KMS-11 (cell line): ENCODE measurements around the gene APOL3.
"Not testable (repeated sequence)": the region's sequence is repeated elsewhere in the genome, so short reads cannot be mapped to it uniquely, and the experiment has no call there.

ENCODE experiments used
- H2AFZ ChIP-seq: fragments of 200-600 bp; sonication (generic); 2 replicates; pipeline ENCODE4 v1.6.1; 2016; ENCODE audit warnings: antibody characterized with exemption, mixed run types, low read depth
- H3K27ac ChIP-seq: fragments of 200-600 bp; sonication (generic); 2 replicates; pipeline ENCODE4 v1.6.1; 2016; ENCODE audit warnings: mild to moderate bottlenecking, mixed run types
- H3K27me3 ChIP-seq: fragments of 200-600 bp; sonication (generic); 2 replicates; pipeline ENCODE4 v1.6.1; 2017; ENCODE audit warnings: mild to moderate bottlenecking, low read depth, mixed run types, moderate library complexity; ENCODE audit not compliant: insufficient read depth
- H3K36me3 ChIP-seq: fragments of 200-600 bp; sonication (generic); 2 replicates; pipeline ENCODE4 v1.6.1; 2017; ENCODE audit warnings: mild to moderate bottlenecking, mixed run types; ENCODE audit not compliant: insufficient read depth
- H3K4me1 ChIP-seq: fragments of 200-600 bp; sonication (generic); 2 replicates; pipeline ENCODE4 v1.6.1; 2016; ENCODE audit warnings: mild to moderate bottlenecking, low read depth, mixed run types; ENCODE audit not compliant: poor library complexity, severe bottlenecking
- H3K4me2 ChIP-seq: fragments of 200-600 bp; sonication (generic); 2 replicates; pipeline ENCODE4 v1.7.0; 2016; ENCODE audit warnings: mild to moderate bottlenecking, mixed run types
- H3K4me3 ChIP-seq: fragments of 200-600 bp; sonication (generic); IDR thresholded peaks from 2 replicates; pipeline ENCODE4 v1.6.1; 2017; ENCODE audit warnings: low read depth, low read length, mixed read lengths; ENCODE audit not compliant: insufficient read depth
- H3K79me2 ChIP-seq: fragments of 200-600 bp; sonication (generic); 2 replicates; pipeline ENCODE4 v1.6.1; 2016; ENCODE audit warnings: low read depth, mixed run types; ENCODE audit not compliant: insufficient read depth
- H3K9ac ChIP-seq: fragments of 200-600 bp; sonication (generic); 2 replicates; pipeline ENCODE4 v1.6.1; 2016; ENCODE audit warnings: mild to moderate bottlenecking, mixed run types
- H4K20me1 ChIP-seq: fragments of 200-600 bp; sonication (generic); 2 replicates; pipeline ENCODE4 v1.6.1; 2016; ENCODE audit warnings: mild to moderate bottlenecking, mixed run types; ENCODE audit not compliant: insufficient read depth
- TF ChIP-seq, protein P1 (sequence below): fragments of 200-600 bp; sonication (generic); conservative IDR thresholded peaks from 2 replicates; pipeline ENCODE4 v1.6.1; 2017; ENCODE audit warnings: low read depth, mild to moderate bottlenecking, antibody characterized with exemption, low read length, moderate library complexity, mixed read lengths

APOL3 gene

GRCh38 chr22:36191106-36191836 is 30.7 kb upstream of the APOL3 start:
- H3K79me2 ChIP-seq = no peaks in the 10 kb centered on the region
- H3K36me3 ChIP-seq = no peaks in the 10 kb centered on the region
- H3K27me3 ChIP-seq = no peaks in the 10 kb centered on the region
- H3K4me3 ChIP-seq = no peak overlapping the region
- no peak overlapping the region for H3K27ac ChIP-seq
- no peak overlapping the region for H2AFZ ChIP-seq
- no peak overlapping the region for H3K9ac ChIP-seq
- TF ChIP-seq, protein P1, sequence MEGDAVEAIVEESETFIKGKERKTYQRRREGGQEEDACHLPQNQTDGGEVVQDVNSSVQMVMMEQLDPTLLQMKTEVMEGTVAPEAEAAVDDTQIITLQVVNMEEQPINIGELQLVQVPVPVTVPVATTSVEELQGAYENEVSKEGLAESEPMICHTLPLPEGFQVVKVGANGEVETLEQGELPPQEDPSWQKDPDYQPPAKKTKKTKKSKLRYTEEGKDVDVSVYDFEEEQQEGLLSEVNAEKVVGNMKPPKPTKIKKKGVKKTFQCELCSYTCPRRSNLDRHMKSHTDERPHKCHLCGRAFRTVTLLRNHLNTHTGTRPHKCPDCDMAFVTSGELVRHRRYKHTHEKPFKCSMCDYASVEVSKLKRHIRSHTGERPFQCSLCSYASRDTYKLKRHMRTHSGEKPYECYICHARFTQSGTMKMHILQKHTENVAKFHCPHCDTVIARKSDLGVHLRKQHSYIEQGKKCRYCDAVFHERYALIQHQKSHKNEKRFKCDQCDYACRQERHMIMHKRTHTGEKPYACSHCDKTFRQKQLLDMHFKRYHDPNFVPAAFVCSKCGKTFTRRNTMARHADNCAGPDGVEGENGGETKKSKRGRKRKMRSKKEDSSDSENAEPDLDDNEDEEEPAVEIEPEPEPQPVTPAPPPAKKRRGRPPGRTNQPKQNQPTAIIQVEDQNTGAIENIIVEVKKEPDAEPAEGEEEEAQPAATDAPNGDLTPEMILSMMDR = no peak
- H3K4me2 ChIP-seq = no peak overlapping the region
- H4K20me1 ChIP-seq = no peaks in the 10 kb centered on the region
- H3K4me1 ChIP-seq = no peaks in the 10 kb centered on the region

DNA sequence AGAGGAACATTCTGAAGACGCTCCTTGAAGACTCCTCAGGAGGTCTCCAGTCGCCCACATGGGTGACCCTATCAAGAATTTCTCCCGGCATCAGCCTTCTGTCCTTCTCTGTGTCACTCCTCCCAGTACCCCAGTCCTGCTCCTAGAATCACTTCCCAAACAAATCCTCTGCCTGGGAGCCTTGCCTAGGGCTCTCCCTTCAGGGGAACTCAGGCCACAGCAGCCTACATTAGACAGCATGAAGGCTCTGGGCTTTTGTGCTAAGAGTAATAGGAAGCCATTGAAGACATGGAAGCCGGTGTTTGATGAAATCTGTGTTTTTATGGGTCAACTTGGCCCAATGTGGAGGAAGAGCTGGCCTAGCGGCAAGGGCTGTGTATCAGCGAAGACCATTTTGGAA is 27.3 kb upstream of the APOL3 start:
- H3K4me1 ChIP-seq, H4K20me1 ChIP-seq, H3K36me3 ChIP-seq, H3K4me3 ChIP-seq, H3K27ac ChIP-seq, H3K9ac ChIP-seq, H2AFZ ChIP-seq, H3K4me2 ChIP-seq, H3K27me3 ChIP-seq, H3K79me2 ChIP-seq: not testable (repeated sequence)

DNA sequence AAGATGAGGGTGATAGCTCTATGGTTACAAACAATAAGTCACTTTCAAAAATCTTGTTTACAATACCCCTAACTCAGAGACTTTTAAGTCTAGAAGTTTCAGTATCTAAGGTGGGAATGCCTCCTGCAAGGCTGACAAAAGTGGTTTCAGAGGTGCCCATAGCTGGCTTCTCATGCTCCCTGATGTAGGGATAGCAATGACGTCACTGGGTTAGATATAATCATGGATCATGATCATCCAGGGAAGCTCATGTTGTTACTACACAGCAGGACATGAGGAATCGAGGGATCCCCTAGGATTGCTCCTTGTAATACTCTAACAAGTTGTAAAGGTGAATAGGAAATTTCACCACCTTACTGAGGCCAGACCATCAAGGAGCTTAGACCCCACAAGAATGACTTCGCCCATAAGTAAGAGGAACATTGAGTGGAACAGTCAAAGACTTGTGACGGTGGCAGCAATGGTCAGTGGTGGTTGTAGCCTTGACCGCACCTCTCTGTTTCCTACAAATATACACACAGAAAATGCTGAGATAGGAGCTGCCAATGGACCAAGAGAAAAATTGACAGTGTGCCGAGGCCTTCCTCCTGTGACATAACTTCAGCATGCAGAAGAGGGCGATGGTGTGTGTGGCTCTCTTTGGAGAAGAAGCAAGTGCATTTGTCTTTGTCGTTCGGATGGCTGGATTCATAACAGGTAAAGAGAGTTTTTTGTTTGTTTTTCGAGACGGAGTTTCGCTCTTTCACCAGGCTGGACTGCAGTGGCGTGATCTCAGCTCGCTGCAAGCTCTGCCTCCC is 25.5 kb upstream of the APOL3 start:
- TF ChIP-seq, protein P1 = no peak
- H3K27me3 ChIP-seq = no peaks in the 10 kb centered on the region
- H3K27ac ChIP-seq = no peak overlapping the region
- H3K36me3 ChIP-seq = no peaks in the 10 kb centered on the region
- H4K20me1 ChIP-seq = no peaks in the 10 kb centered on the region
- H3K79me2 ChIP-seq = no peaks in the 10 kb centered on the region
- H2AFZ ChIP-seq = no peak overlapping the region
- H3K4me2 ChIP-seq = no peak overlapping the region
- no peaks in the 10 kb centered on the region for H3K4me1 ChIP-seq
- H3K4me3 ChIP-seq = no peak overlapping the region
- no peak overlapping the region for H3K9ac ChIP-seq

DNA sequence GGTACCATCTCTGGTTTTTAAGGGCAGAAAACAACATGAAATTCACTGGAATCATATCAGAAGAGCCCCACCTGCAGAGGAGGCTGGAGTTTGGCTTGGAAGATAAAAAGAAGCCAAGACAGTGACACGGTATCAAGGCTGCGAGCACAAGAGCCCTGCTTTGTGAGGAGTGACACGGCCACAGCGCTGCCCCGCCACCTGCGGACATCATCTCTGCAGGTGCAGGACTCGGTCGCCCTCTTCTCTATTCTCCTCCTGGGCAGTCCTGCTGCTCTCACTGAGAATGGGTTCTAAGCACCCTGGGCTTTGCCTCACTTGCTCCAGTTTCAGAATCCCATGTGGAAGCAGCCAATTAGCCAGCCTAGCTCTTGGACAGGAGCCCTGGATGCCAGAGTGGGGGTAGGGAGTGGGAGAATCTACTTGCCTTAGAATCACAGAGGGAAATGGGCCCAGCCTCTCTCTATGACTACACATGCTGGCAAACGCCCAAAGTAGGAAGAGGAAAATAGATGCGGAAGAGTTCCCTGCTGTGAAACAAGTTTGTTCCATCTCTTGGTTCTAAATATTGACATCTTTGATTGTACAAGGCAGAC is 24.0 kb upstream of the APOL3 start:
- Histone ChIP-seq H3K27me3 (no peaks in the 10 kb centered on the region), H3K79me2 (no peaks in the 10 kb centered on the region), H3K4me2 (no peak overlapping the region), H3K4me3 (no peak overlapping the region), H3K4me1 (no peaks in the 10 kb centered on the region), H3K9ac (no peak overlapping the region), H2AFZ (no peak overlapping the region), H3K36me3 (no peaks in the 10 kb centered on the region), H3K27ac (no peak overlapping the region), H4K20me1 (no peaks in the 10 kb centered on the region)
- TF ChIP-seq, protein P1 = no peak
